UCSD-AML1 (cell line): Measurements from ENCODE around the gene CCNK.

Source experiments
- DNase-seq: peaks from one replicate; lab custom pipeline; 2025; ENCODE audit not compliant: unreplicated experiment; lab: John Stamatoyannopoulos, UW

CCNK gene

GRCh38 chr14:99549684-99550083 is 68.5 kb downstream of the CCNK start:
- DNase-seq, result no peak

GRCh38 chr14:99550387-99550992 is 69.3 kb downstream of the CCNK start:
- DNase-seq, result no peak

- DNase-seq, result no peak
These were observed 70.1 kb downstream of the CCNK start for GRCh38 chr14:99551034-99551922.

GRCh38 chr14:99552021-99552553 is 70.9 kb downstream of the CCNK start:
- DNase-seq, result no peak

GRCh38 chr14:99552572-99553216 is 71.5 kb downstream of the CCNK start:
- no peak for DNase-seq

- DNase-seq, result no peak
These were observed 73.0 kb downstream of the CCNK start for GRCh38 chr14:99554184-99554583.

- no peak for DNase-seq
These were observed 73.7 kb downstream of the CCNK start for GRCh38 chr14:99554757-99555531.

GRCh38 chr14:99556134-99556791 is 75.1 kb downstream of the CCNK start:
- DNase-seq, result no peak

- DNase-seq, result no peak
These were observed 78.2 kb downstream of the CCNK start for GRCh38 chr14:99559286-99559990.

- no peak for DNase-seq
These were observed 79.2 kb downstream of the CCNK start for GRCh38 chr14:99560403-99560802.

GRCh38 chr14:99560922-99561683 is 79.9 kb downstream of the CCNK start:
- no peak for DNase-seq

GRCh38 chr14:99561864-99562263 is 80.7 kb downstream of the CCNK start:
- DNase-seq, result no peak
